ENCODE measurements around the gene RASA2.

DNA sequence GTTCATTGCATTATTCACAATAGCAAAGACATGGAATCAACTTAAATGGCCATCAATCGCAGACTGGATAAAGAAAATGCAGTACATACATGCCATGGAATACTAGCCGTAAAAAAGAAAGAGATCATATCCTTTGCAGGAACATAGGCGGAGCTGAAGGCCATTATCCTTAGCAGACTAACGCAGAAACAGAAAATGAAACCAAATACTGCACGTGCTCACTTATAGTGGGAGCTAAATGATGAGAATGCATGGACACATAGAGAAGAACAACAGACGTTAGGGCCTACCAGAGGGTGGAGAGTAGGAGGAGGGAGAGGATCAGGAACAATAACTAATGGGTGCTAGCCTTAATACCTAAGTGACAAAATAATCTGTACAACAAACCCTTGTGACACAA is 57.9 kb downstream of the RASA2 start:
- TF ChIP-seq POLR2A (IDR thresholded peaks at IDR 0.05; ENCODE audit: low read depth) (no peak), POLR2AphosphoS5 (IDR thresholded peaks at IDR 0.05) (no peak)
